HEK293T (cell line): ENCODE results near the gene KCNIP1.

Experiments
- ARNT ChIP-seq: fragments of 450-650 bp; IDR thresholded peaks from 2 replicates; pipeline ENCODE4 v1.6.1; 2017; ENCODE audit warnings: mild to moderate bottlenecking
- BHLHE40 ChIP-seq: fragments of 450-650 bp; IDR thresholded peaks from 2 replicates; pipeline ENCODE4 v1.6.1; 2016; ENCODE audit warnings: mild to moderate bottlenecking, moderate library complexity, borderline replicate concordance
- FOXA1 ChIP-seq: fragments of 450-650 bp; IDR thresholded peaks from 2 replicates; pipeline ENCODE4 v1.6.1; 2016; ENCODE audit warnings: mild to moderate bottlenecking
- FOXM1 ChIP-seq: fragments of 450-650 bp; IDR thresholded peaks from 2 replicates; pipeline ENCODE4 v1.6.1; 2017; ENCODE audit warnings: mild to moderate bottlenecking, borderline replicate concordance
- HDGF ChIP-seq: fragments of 450-650 bp; IDR thresholded peaks from 2 replicates; pipeline ENCODE4 v1.6.1; 2017; ENCODE audit warnings: antibody characterized with exemption, borderline replicate concordance
- NFRKB ChIP-seq: fragments of 450-650 bp; IDR thresholded peaks from 2 replicates; pipeline ENCODE4 v1.6.1; 2016; ENCODE audit warnings: mild to moderate bottlenecking, moderate library complexity
- SP1 ChIP-seq: fragments of 450-650 bp; IDR thresholded peaks from 2 replicates; pipeline ENCODE4 v1.6.1; 2017
- TARDBP ChIP-seq: fragments of 450-650 bp; IDR thresholded peaks from 2 replicates; pipeline ENCODE4 v1.6.1; 2016

GRCh38 chr5:170650850-170651249 is 147.0 kb downstream of the KCNIP1 start:
- no peak for TF ChIP-seq SP1
- TF ChIP-seq BHLHE40: no peak
- TF ChIP-seq NFRKB: no peak
- TF ChIP-seq HDGF: no peak
- TF ChIP-seq ARNT: no peak
- TF ChIP-seq TARDBP: no peak
- TF ChIP-seq FOXM1: no peak
- no peak for TF ChIP-seq FOXA1
